Astrocyte (in vitro differentiated cells and primary cell): ENCODE data around the gene FADS2.

Experiments used
- CTCF ChIP-seq: IDR thresholded peaks from 2 replicates; pipeline ENCODE4 v1.5.1; 2011; ENCODE audit warnings: low read depth, mild to moderate bottlenecking, inconsistent platforms, low read length, moderate library complexity; ENCODE audit not compliant: insufficient read depth
- EZH2 ChIP-seq: IDR thresholded peaks from 2 replicates; pipeline ENCODE4 v1.6.1; 2012; ENCODE audit warnings: mild to moderate bottlenecking, low read length, inconsistent platforms; ENCODE audit not compliant: insufficient read depth

- TF ChIP-seq EZH2 (no peak), CTCF (no peak)
Observed at GRCh38 chr11:61778920-61779650, 49.0 kb upstream of the FADS2 start.
